Activated CD4-positive, alpha-beta T cell treated with anti-CD3 and anti-CD28 coated beads, Interleukin-2, amount 10 ng/mL, durations not matched to agents 7 days and 5 days (primary cell): Measurements from ENCODE around the gene LGALS9B. TPM values are rescaled to one million over a fixed set of nuclear protein-coding genes. Genes with fewer than 3 reads are reported as not detected.
"Not testable (repeated sequence)": the region's sequence is repeated elsewhere in the genome, so short reads cannot be mapped to it uniquely, and the experiment has no call there.

ENCODE experiments used
- CTCF ChIA-PET: fragments of 350-600 bp; sonication (Branson Sonifier 250); formaldehyde crosslinking; loops from one replicate; lab custom pipeline; 2021; ENCODE audit warnings: antibody characterized with exemption; lab: Charles Lee
- POLR2A ChIA-PET: fragments of 350-600 bp; sonication (Branson Sonifier 250); formaldehyde crosslinking; loops from one replicate; lab custom pipeline; 2021; ENCODE audit warnings: antibody characterized with exemption; lab: Charles Lee
- DNase-seq: peaks from one replicate; pipeline ENCODE4 v3.0.0-alpha.2; 2020
- H3K27ac Mint-ChIP-seq: one replicate; pipeline ENCODE4 v1.8.0; 2021; ENCODE audit warnings: mild to moderate bottlenecking, moderate library complexity, mixed read lengths
- H3K27me3 Mint-ChIP-seq: one replicate; pipeline ENCODE4 v1.8.0; 2021; ENCODE audit warnings: mixed read lengths
- H3K36me3 Mint-ChIP-seq: one replicate; pipeline ENCODE4 v1.8.0; 2021; ENCODE audit warnings: low read depth, mixed read lengths
- H3K4me1 Mint-ChIP-seq: one replicate; pipeline ENCODE4 v1.8.0; 2021; ENCODE audit warnings: mixed read lengths
- H3K4me3 Mint-ChIP-seq: one replicate; pipeline ENCODE4 v1.8.0; 2021; ENCODE audit warnings: mild to moderate bottlenecking, moderate library complexity, mixed read lengths
- H3K9me3 Mint-ChIP-seq: one replicate; pipeline ENCODE4 v1.8.0; 2021; ENCODE audit warnings: mixed read lengths
- total RNA-seq, 2 experiments: library from RNA; stranded (reverse); gene quantifications; one replicate each; pipeline ENCODE4 v1.2.3, GENCODE V29; 2021

The LGALS9B gene
- total RNA-seq, 2 experiments from 2014 or later, result 0.44 to 0.84 TPM

- POLR2A ChIA-PET, H3K9me3 Mint-ChIP-seq, H3K36me3 Mint-ChIP-seq, DNase-seq, H3K27me3 Mint-ChIP-seq, H3K4me3 Mint-ChIP-seq, H3K4me1 Mint-ChIP-seq, CTCF ChIA-PET, H3K27ac Mint-ChIP-seq: not testable (repeated sequence)
These were observed 44.5 kb downstream of the LGALS9B start for GRCh38 chr17:20422826-20423225.

GRCh38 chr17:20418838-20419237 is 48.5 kb downstream of the LGALS9B start:
- DNase-seq, H3K4me1 Mint-ChIP-seq, H3K36me3 Mint-ChIP-seq, H3K27me3 Mint-ChIP-seq, H3K4me3 Mint-ChIP-seq, CTCF ChIA-PET, H3K27ac Mint-ChIP-seq, POLR2A ChIA-PET, H3K9me3 Mint-ChIP-seq: not testable (repeated sequence)

- H3K27ac Mint-ChIP-seq, H3K4me3 Mint-ChIP-seq, CTCF ChIA-PET, DNase-seq, H3K36me3 Mint-ChIP-seq, H3K9me3 Mint-ChIP-seq, H3K27me3 Mint-ChIP-seq, POLR2A ChIA-PET, H3K4me1 Mint-ChIP-seq: not testable (repeated sequence)
These were observed 49.8 kb downstream of the LGALS9B start for GRCh38 chr17:20417492-20418080.

- H3K9me3 Mint-ChIP-seq, H3K36me3 Mint-ChIP-seq, H3K27ac Mint-ChIP-seq, H3K27me3 Mint-ChIP-seq, CTCF ChIA-PET, H3K4me3 Mint-ChIP-seq, DNase-seq, H3K4me1 Mint-ChIP-seq, POLR2A ChIA-PET: not testable (repeated sequence)
These were observed 50.9 kb downstream of the LGALS9B start for GRCh38 chr17:20416381-20416911.

- H3K27ac Mint-ChIP-seq, H3K9me3 Mint-ChIP-seq, H3K4me1 Mint-ChIP-seq, POLR2A ChIA-PET, H3K4me3 Mint-ChIP-seq, CTCF ChIA-PET, DNase-seq, H3K36me3 Mint-ChIP-seq: not testable (repeated sequence)
- H3K27me3 Mint-ChIP-seq, result peaks cover 12% of the 10 kb centered on the region
These were observed 51.9 kb downstream of the LGALS9B start for GRCh38 chr17:20415479-20415878.

- H3K36me3 Mint-ChIP-seq, POLR2A ChIA-PET, CTCF ChIA-PET, H3K27me3 Mint-ChIP-seq, H3K4me1 Mint-ChIP-seq, H3K27ac Mint-ChIP-seq, H3K9me3 Mint-ChIP-seq, DNase-seq, H3K4me3 Mint-ChIP-seq: not testable (repeated sequence)
These were observed 65.9 kb downstream of the LGALS9B start for GRCh38 chr17:20401306-20402022.

GRCh38 chr17:20400559-20401305 is 66.6 kb downstream of the LGALS9B start:
- DNase-seq, H3K36me3 Mint-ChIP-seq, H3K27ac Mint-ChIP-seq, H3K4me3 Mint-ChIP-seq, H3K4me1 Mint-ChIP-seq, CTCF ChIA-PET, POLR2A ChIA-PET, H3K27me3 Mint-ChIP-seq, H3K9me3 Mint-ChIP-seq: not testable (repeated sequence)

Other genes starting within 250 kb of the LGALS9B start
- gene CDRT15L2, start 112.2 kb upstream of the LGALS9B start, total RNA-seq, result not detected